ENCODE data around the gene POLD3. TPM values are rescaled to one million over a fixed set of nuclear protein-coding genes. Genes with fewer than 3 reads are reported as not detected.

POLD3 gene
- total and polyA plus RNA-seq, 2 donors (not counting 1 experiment from before 2014, with no cell fraction given), result 4.6 to 17.6 TPM

DNA sequence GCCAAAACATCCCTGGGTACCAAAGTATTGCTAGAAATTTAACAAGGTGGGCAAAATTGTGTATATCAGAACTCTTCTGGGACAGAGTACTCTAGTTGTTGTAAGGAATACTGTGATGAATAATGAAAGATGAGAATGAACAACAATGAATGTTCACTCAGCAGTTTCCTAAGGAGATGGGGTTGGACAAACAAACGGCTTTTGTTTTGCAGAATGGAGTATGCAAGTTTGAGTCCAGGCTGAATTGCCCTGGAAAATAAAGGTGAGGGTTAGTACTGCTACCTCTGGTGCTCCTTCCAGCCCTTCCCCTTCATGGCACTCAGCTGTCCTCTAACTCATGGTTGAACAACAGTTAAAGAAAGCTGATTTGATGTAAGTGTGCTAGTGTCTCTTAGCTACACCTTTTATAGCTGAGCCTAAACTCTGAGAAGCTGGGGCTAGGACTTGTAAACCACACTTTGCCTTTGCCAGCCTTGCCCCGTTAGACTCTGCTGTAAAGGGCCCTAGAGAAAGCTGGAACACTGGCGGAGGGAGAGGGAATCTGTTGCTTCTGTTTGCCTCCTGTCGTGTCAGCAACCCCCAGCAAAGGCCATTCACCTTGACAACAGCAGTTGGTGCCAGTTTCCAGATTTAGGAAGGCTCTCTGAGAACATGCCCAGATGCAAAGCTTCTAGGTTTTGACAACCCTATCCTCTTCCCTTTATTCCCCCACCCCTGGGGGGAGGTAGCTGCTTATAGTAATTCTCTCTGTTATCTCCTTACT is 41.2 kb upstream of the POLD3 start:
- Mint-ChIP-seq H3K27ac (no peak overlapping the region), H3K27me3 (peaks cover 14% of the 10 kb centered on the region), H3K4me3 (no peak overlapping the region), H3K4me1 (no peaks in the 10 kb centered on the region), H3K9me3 (ENCODE audit: insufficient read depth) (no peaks in the 10 kb centered on the region)
- intact Hi-C loops (cut with micrococcal nuclease), result no loop called here
- TF ChIP-seq, protein P1, sequence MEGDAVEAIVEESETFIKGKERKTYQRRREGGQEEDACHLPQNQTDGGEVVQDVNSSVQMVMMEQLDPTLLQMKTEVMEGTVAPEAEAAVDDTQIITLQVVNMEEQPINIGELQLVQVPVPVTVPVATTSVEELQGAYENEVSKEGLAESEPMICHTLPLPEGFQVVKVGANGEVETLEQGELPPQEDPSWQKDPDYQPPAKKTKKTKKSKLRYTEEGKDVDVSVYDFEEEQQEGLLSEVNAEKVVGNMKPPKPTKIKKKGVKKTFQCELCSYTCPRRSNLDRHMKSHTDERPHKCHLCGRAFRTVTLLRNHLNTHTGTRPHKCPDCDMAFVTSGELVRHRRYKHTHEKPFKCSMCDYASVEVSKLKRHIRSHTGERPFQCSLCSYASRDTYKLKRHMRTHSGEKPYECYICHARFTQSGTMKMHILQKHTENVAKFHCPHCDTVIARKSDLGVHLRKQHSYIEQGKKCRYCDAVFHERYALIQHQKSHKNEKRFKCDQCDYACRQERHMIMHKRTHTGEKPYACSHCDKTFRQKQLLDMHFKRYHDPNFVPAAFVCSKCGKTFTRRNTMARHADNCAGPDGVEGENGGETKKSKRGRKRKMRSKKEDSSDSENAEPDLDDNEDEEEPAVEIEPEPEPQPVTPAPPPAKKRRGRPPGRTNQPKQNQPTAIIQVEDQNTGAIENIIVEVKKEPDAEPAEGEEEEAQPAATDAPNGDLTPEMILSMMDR (IDR thresholded peaks at IDR 0.05), result no peak
- no peak for TF ChIP-seq EZH2 (IDR thresholded peaks at IDR 0.05; ENCODE audit: borderline replicate concordance, insufficient read depth, low read depth, low read length, poor library complexity, severe bottlenecking)
- Histone ChIP-seq H3K4me2 (replicated peaks; ENCODE audit: low read depth, low read length, poor library complexity, severe bottlenecking) (no peak overlapping the region), H3K79me2 (ENCODE audit: control insufficient read depth, insufficient read depth, low read length) (no peaks in the 10 kb centered on the region), H3K9me3 (ENCODE audit: control extremely low read depth in 1 of 3, control insufficient read depth in 2 of 3, insufficient read depth in 1 of 3, low read length in 2 of 3) (peaks cover 0 to 10% (median 0%) of the 10 kb centered on the region in 3 donors), H3K9ac (ENCODE audit: low read length) (no peak overlapping the region), H4K20me1 (ENCODE audit: control insufficient read depth, insufficient read depth, low read length, poor library complexity, severe bottlenecking) (no peaks in the 10 kb centered on the region), H2AFZ (ENCODE audit: insufficient read depth, low read depth, low read length, poor library complexity, severe bottlenecking) (no peak overlapping the region), H3K27me3 (replicated peaks in 1 of 4; ENCODE audit: control extremely low read depth in 1 of 4, control insufficient read depth in 3 of 4, insufficient read depth in 4 of 4, low read length in 3 of 4) (no peaks in the 10 kb centered on the region), H3K4me3 (ENCODE audit: control extremely low read depth in 1 of 5, extremely low read depth in 1 of 5, insufficient read depth in 1 of 5, low read depth in 2 of 5, low read length in 4 of 5) (no peak overlapping the region), H3K4me1 (ENCODE audit: control insufficient read depth in 2 of 2, insufficient read depth in 2 of 2, low read length in 2 of 2) (no peaks in the 10 kb centered on the region), H3K36me3 (replicated peaks in 1 of 2; ENCODE audit: control extremely low read depth in 1 of 2, control insufficient read depth in 1 of 2, extremely low read depth in 1 of 2, insufficient read depth in 2 of 2, low read length in 1 of 2) (no peaks in the 10 kb centered on the region), H3K27ac (ENCODE audit: low read length in 2 of 2) (no peak overlapping the region)
- DNase-seq, result no peak
- POLR2A ChIA-PET, result no interaction called here
- WGBS (ENCODE audit: insufficient coverage), result 88% methylated on average over 1 of the region's 4 CpGs
- ATAC-seq (ENCODE audit: low read depth), result no peak
- CTCF ChIA-PET, result no interaction called here

DNA sequence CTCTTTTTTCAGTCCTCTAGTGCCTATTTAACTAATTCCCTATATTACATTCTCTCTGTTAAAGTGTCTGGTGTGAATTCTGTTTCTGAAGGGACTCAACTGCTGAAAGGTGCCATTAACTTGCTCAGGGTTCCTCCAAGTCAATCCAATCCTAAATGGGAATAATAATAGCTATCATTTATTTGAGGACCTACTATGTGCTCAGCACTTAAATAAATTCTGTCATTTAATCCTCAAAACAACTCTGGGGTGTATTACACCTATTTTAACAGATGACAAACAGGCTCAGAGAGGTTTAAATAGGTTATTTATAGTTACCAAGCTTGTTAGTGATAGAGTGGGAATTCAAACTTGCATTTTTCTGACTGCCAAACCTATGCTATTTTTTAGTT is 40.6 kb upstream of the POLD3 start:
- H3K27me3 Mint-ChIP-seq, result peaks cover 14% of the 10 kb centered on the region
- Histone ChIP-seq H3K4me1 (ENCODE audit: control insufficient read depth in 2 of 2, insufficient read depth in 2 of 2, low read length in 2 of 2) (no peaks in the 10 kb centered on the region), H4K20me1 (ENCODE audit: control insufficient read depth, insufficient read depth, low read length, poor library complexity, severe bottlenecking) (no peaks in the 10 kb centered on the region), H3K9ac (ENCODE audit: low read length) (no peak overlapping the region), H3K79me2 (ENCODE audit: control insufficient read depth, insufficient read depth, low read length) (no peaks in the 10 kb centered on the region), H3K4me3 (ENCODE audit: control extremely low read depth in 1 of 5, extremely low read depth in 1 of 5, insufficient read depth in 1 of 5, low read depth in 2 of 5, low read length in 4 of 5) (no peak overlapping the region), H3K9me3 (ENCODE audit: control extremely low read depth in 1 of 3, control insufficient read depth in 2 of 3, insufficient read depth in 1 of 3, low read length in 2 of 3) (peaks cover 0 to 6% (median 0%) of the 10 kb centered on the region in 3 donors), H2AFZ (ENCODE audit: insufficient read depth, low read depth, low read length, poor library complexity, severe bottlenecking) (no peak overlapping the region), H3K27ac (ENCODE audit: low read length in 2 of 2) (no peak overlapping the region), H3K4me2 (replicated peaks; ENCODE audit: low read depth, low read length, poor library complexity, severe bottlenecking) (no peak overlapping the region), H3K36me3 (replicated peaks in 1 of 2; ENCODE audit: control extremely low read depth in 1 of 2, control insufficient read depth in 1 of 2, extremely low read depth in 1 of 2, insufficient read depth in 2 of 2, low read length in 1 of 2) (no peaks in the 10 kb centered on the region), H3K27me3 (replicated peaks in 1 of 4; ENCODE audit: control extremely low read depth in 1 of 4, control insufficient read depth in 3 of 4, insufficient read depth in 4 of 4, low read length in 3 of 4) (no peaks in the 10 kb centered on the region)
- no peak for DNase-seq
- H3K4me3 Mint-ChIP-seq, result no peak overlapping the region
- no peak for ATAC-seq (ENCODE audit: low read depth)
- intact Hi-C loops (cut with micrococcal nuclease), result no loop called here
- no peak overlapping the region for H3K27ac Mint-ChIP-seq
- TF ChIP-seq, protein P1 (IDR thresholded peaks at IDR 0.05), result no peak
- TF ChIP-seq EZH2 (IDR thresholded peaks at IDR 0.05; ENCODE audit: borderline replicate concordance, insufficient read depth, low read depth, low read length, poor library complexity, severe bottlenecking), result no peak
- H3K9me3 Mint-ChIP-seq (ENCODE audit: insufficient read depth), result no peaks in the 10 kb centered on the region
- POLR2A ChIA-PET, result no interaction called here
- CTCF ChIA-PET, result no interaction called here
- no peaks in the 10 kb centered on the region for H3K4me1 Mint-ChIP-seq

Data from B cell (primary cell).